Body of pancreas (tissue), 4 donors: Measurements from ENCODE around the gene PACS1.

Experiments
- POLR2A ChIP-seq, 3 donors: fragments of 450-650 bp; IDR thresholded peaks; one replicate each; pipeline ENCODE4 v1.6.1; 2016; ENCODE audit warnings: antibody characterized with exemption in 3 of 3, mild to moderate bottlenecking in 2 of 3
- TF ChIP-seq, protein P1 (sequence below), 7 experiments: fragments of 450-650 bp in 4 of 7; fragments of 200-600 bp in 3 of 7; sonication (generic) in 3 of 7; IDR thresholded peaks; one replicate each; pipeline ENCODE4 v1.5.1; 2016 to 2019; ENCODE audit warnings: antibody characterized with exemption in 7 of 7

DNA sequence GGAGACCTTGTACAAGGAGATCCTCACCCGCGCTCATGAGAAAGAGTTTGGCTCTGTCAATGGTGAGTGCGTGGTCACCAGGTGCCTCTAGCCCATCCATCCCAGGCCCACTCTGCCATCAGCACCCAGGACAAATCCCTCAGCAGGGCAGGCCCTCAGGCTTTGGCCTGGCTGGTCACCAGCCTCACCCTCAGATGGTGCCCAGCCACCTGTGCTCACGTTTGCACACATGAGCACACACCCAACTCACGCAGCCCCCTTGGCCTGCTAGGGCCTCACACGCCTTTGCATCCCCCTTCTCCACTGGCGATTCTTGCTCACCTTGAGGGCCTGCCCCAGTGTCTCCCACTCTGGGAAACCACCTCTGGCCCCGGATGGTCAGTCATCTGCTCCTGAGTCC lies 194.3 kb downstream of the PACS1 start:
- TF ChIP-seq POLR2A (IDR thresholded peaks at IDR 0.05) = no peak
- TF ChIP-seq, protein P1, sequence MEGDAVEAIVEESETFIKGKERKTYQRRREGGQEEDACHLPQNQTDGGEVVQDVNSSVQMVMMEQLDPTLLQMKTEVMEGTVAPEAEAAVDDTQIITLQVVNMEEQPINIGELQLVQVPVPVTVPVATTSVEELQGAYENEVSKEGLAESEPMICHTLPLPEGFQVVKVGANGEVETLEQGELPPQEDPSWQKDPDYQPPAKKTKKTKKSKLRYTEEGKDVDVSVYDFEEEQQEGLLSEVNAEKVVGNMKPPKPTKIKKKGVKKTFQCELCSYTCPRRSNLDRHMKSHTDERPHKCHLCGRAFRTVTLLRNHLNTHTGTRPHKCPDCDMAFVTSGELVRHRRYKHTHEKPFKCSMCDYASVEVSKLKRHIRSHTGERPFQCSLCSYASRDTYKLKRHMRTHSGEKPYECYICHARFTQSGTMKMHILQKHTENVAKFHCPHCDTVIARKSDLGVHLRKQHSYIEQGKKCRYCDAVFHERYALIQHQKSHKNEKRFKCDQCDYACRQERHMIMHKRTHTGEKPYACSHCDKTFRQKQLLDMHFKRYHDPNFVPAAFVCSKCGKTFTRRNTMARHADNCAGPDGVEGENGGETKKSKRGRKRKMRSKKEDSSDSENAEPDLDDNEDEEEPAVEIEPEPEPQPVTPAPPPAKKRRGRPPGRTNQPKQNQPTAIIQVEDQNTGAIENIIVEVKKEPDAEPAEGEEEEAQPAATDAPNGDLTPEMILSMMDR (IDR thresholded peaks at IDR 0.05) = no peak
